PC-9 (cell line): ENCODE measurements around the gene VAPB. TPM values are rescaled to one million over a fixed set of nuclear protein-coding genes. Genes with fewer than 3 reads are reported as not detected.

Source experiments
- BruUV-seq: library from RNA; stranded (reverse); fragments of 400-500 nt; replicated peaks from 2 replicates; lab custom pipeline; 2021; lab: Mats Ljungman, UMichigan
- CTCF ChIA-PET: fragments of 300-600 bp; sonication (Branson Sonifier 250); formaldehyde crosslinking; loops from one replicate; lab custom pipeline; 2022; ENCODE audit warnings: antibody characterized with exemption; lab: Charles Lee
- POLR2A ChIA-PET: fragments of 300-600 bp; sonication (Branson Sonifier 250); formaldehyde crosslinking; loops from one replicate; lab custom pipeline; 2022; ENCODE audit warnings: antibody characterized with exemption; ENCODE audit not compliant: unreplicated experiment; lab: Charles Lee
- DNase-seq, 2 experiments: peaks; one replicate each; pipeline versions ENCODE4 v3.0.0 to v3.0.0-alpha.2; 2015 to 2022; ENCODE audit warnings: mixed read lengths in 1 of 2
- H2AFZ ChIP-seq: fragments of 200-600 bp; sonication (generic); 2 replicates; pipeline ENCODE4 v1.8.1; 2017; ENCODE audit warnings: antibody characterized with exemption
- H3F3A ChIP-seq: fragments of 200-600 bp; sonication (generic); 2 replicates; pipeline ENCODE4 v1.8.1; 2017; ENCODE audit warnings: antibody characterized with exemption, mild to moderate bottlenecking, low read depth; ENCODE audit not compliant: insufficient read depth
- H3K27ac ChIP-seq: fragments of 200-600 bp; sonication (generic); 2 replicates; pipeline ENCODE4 v1.6.1; 2016; ENCODE audit warnings: mixed run types
- H3K27me3 ChIP-seq: fragments of 200-600 bp; sonication (generic); 2 replicates; pipeline ENCODE4 v1.6.1; 2016; ENCODE audit warnings: low read depth, mixed run types; ENCODE audit not compliant: insufficient read depth
- H3K36me3 ChIP-seq: fragments of 200-600 bp; sonication (generic); 2 replicates; pipeline ENCODE4 v1.6.1; 2016; ENCODE audit warnings: low read depth, mixed run types
- H3K4me1 ChIP-seq: fragments of 200-600 bp; sonication (generic); replicated peaks from 2 replicates; pipeline ENCODE4 v1.6.1; 2016; ENCODE audit warnings: mixed run types; ENCODE audit not compliant: insufficient read depth
- H3K4me2 ChIP-seq: fragments of 200-600 bp; sonication (generic); 2 replicates; pipeline ENCODE4 v1.6.1; 2017; ENCODE audit warnings: mixed run types
- H3K4me3 ChIP-seq: fragments of 200-600 bp; sonication (generic); 2 replicates; pipeline ENCODE4 v1.6.1; 2016; ENCODE audit warnings: mixed run types
- H3K79me2 ChIP-seq: fragments of 200-600 bp; sonication (generic); 2 replicates; pipeline ENCODE4 v1.6.1; 2017; ENCODE audit warnings: low read depth, mixed run types
- H3K9me2 ChIP-seq: fragments of 200-600 bp; sonication (generic); 2 replicates; pipeline ENCODE4 v1.8.1; 2017; ENCODE audit warnings: mild to moderate bottlenecking; ENCODE audit not compliant: insufficient read depth
- H3K9me3 ChIP-seq: fragments of 200-600 bp; sonication (generic); 2 replicates; pipeline ENCODE4 v1.8.1; 2016; ENCODE audit warnings: low read depth; ENCODE audit not compliant: insufficient read depth
- H4K20me1 ChIP-seq: fragments of 200-600 bp; sonication (generic); 2 replicates; pipeline ENCODE4 v1.8.1; 2017; ENCODE audit not compliant: insufficient read depth
- CTCF ChIP-seq: fragments of 200-600 bp; sonication (generic); conservative IDR thresholded peaks from 2 replicates; pipeline ENCODE4 v1.6.1; 2017; ENCODE audit warnings: mixed run types, antibody characterized with exemption, mild to moderate bottlenecking, moderate library complexity
- EZH2 ChIP-seq: fragments of 200-600 bp; sonication (generic); IDR thresholded peaks from 2 replicates; pipeline ENCODE4 v1.8.0; 2017; ENCODE audit warnings: antibody characterized with exemption, low read depth
- intact Hi-C: fragments of 100-400 bp; cut with micrococcal nuclease; formaldehyde crosslinking; loops from one replicate; pipeline ENCODE4 v1.10.0; 2022; ENCODE audit not compliant: unreplicated experiment
- total RNA-seq: library from RNA; stranded (reverse); gene quantifications from 2 replicates; pipeline ENCODE4 v1.2.3, GENCODE V29; 2021

The VAPB gene
- total RNA-seq, 1 experiment from 2014 or later = 80.6 TPM

GRCh38 chr20:58340853-58341252, 48.2 kb upstream of the VAPB start:
- peaks cover 75% of the 10 kb centered on the region for H3K79me2 ChIP-seq
- no peaks in the 10 kb centered on the region for H3K9me3 ChIP-seq
- H3F3A ChIP-seq = peaks cover 34% of the 10 kb centered on the region
- no peak for DNase-seq
- H3K27me3 ChIP-seq = no peaks in the 10 kb centered on the region
- H2AFZ ChIP-seq = no peak overlapping the region
- H3K4me1 ChIP-seq = peaks cover 48% of the 10 kb centered on the region
- H4K20me1 ChIP-seq = no peaks in the 10 kb centered on the region; the same call in 1 of the 2 replicates
- no peak overlapping the region for H3K4me3 ChIP-seq
- ChIA-PET POLR2A (no interaction called here), CTCF (no interaction called here)
- H3K4me2 ChIP-seq = peak overlapping the region; percentile 46
- peaks cover 28% of the 10 kb centered on the region for H3K36me3 ChIP-seq
- intact Hi-C loops = no loop called here
- TF ChIP-seq CTCF = no peak
- TF ChIP-seq EZH2 = no peak
- H3K9me2 ChIP-seq = no peaks in the 10 kb centered on the region
- H3K27ac ChIP-seq = peak overlapping the region; percentile 71
- BruUV-seq = no TSS peak

- Histone ChIP-seq H3K79me2 (peaks cover 61% of the 10 kb centered on the region), H3F3A (peaks cover 34% of the 10 kb centered on the region), H3K4me1 (peaks cover 48% of the 10 kb centered on the region), H3K27me3 (no peaks in the 10 kb centered on the region), H3K9me3 (0 out of 2 replicates have a peak, but pooled peaks cover 3% of the 10 kb centered on the region), H3K4me3 (no peak overlapping the region; the same call in 1 of the 2 replicates), H3K9me2 (no peaks in the 10 kb centered on the region), H4K20me1 (no peaks in the 10 kb centered on the region; the same call in 1 of the 2 replicates), H2AFZ (no peak overlapping the region), H3K27ac (peak overlapping the region; percentile 71), H3K4me2 (peak overlapping the region; percentile 46), H3K36me3 (peaks cover 40% of the 10 kb centered on the region)
- intact Hi-C loops = no loop called here
- POLR2A ChIA-PET = interaction anchor here (0.7 to 1.2 kb wide), 4 partner anchors 32 to 901 kb away, joined by 3 to 33 read pairs (median 6); no protein-coding TSS in a partner anchor
- peak; percentile 31 to 92 for DNase-seq
- CTCF ChIA-PET = interaction anchor here (0.7 kb wide), 1 partner anchor 97 kb away, joined by 4 read pairs; no protein-coding TSS in a partner anchor
- no peak for TF ChIP-seq EZH2
- no peak for TF ChIP-seq CTCF
- BruUV-seq = no TSS peak
These were observed 46.7 kb upstream of the VAPB start for GRCh38 chr20:58342104-58342945.

GRCh38 chr20:58344741-58345140, 44.3 kb upstream of the VAPB start:
- no peak for DNase-seq
- 0 out of 2 replicates have a peak, but pooled peaks cover 3% of the 10 kb centered on the region for H3K9me3 ChIP-seq
- TF ChIP-seq CTCF (no peak), EZH2 (no peak)
- no peaks in the 10 kb centered on the region for H3K9me2 ChIP-seq
- ChIA-PET CTCF (no interaction called here), POLR2A (no interaction called here)
- H2AFZ ChIP-seq = no peak overlapping the region
- H3K4me3 ChIP-seq = no peak overlapping the region
- peaks cover 43% of the 10 kb centered on the region for H3K79me2 ChIP-seq
- no peak overlapping the region for H3K4me2 ChIP-seq
- BruUV-seq = no TSS peak
- H3K36me3 ChIP-seq = peaks cover 38% of the 10 kb centered on the region
- H3K4me1 ChIP-seq = peaks cover 47% of the 10 kb centered on the region
- peaks cover 34% of the 10 kb centered on the region for H3F3A ChIP-seq
- H3K27me3 ChIP-seq = no peaks in the 10 kb centered on the region
- H3K27ac ChIP-seq = no peak overlapping the region
- H4K20me1 ChIP-seq = no peaks in the 10 kb centered on the region; the same call in 1 of the 2 replicates
- intact Hi-C loops = no loop called here
